Transverse colon (tissue), 4 donors: Measurements from ENCODE around the gene TRIM44.

ENCODE experiments used
- CTCF ChIP-seq, 5 experiments: fragments of 200-600 bp in 3 of 5; fragments of 450-650 bp in 2 of 5; sonication (generic) in 3 of 5; IDR thresholded peaks; 1 replicate in 2 of 5; 2 replicates in 3 of 5; pipeline ENCODE4 v1.5.1; 2016 to 2017; ENCODE audit warnings: antibody characterized with exemption in 5 of 5, inconsistent platforms in 3 of 5, mild to moderate bottlenecking in 2 of 5, moderate library complexity in 1 of 5
- EP300 ChIP-seq: sonication (generic); formaldehyde crosslinking; IDR thresholded peaks from one replicate; pipeline ENCODE4 v1.6.1; 2017; ENCODE audit warnings: antibody characterized with exemption, low read depth
- POLR2A ChIP-seq: fragments of 450-650 bp; IDR thresholded peaks from one replicate; pipeline ENCODE4 v1.6.1; 2016; ENCODE audit warnings: antibody characterized with exemption, mild to moderate bottlenecking, moderate library complexity
- POLR2AphosphoS5 ChIP-seq, 3 donors: sonication (generic); formaldehyde crosslinking; IDR thresholded peaks; one replicate each; pipeline ENCODE4 v1.6.1; 2016; ENCODE audit warnings: antibody characterized with exemption in 3 of 3

DNA sequence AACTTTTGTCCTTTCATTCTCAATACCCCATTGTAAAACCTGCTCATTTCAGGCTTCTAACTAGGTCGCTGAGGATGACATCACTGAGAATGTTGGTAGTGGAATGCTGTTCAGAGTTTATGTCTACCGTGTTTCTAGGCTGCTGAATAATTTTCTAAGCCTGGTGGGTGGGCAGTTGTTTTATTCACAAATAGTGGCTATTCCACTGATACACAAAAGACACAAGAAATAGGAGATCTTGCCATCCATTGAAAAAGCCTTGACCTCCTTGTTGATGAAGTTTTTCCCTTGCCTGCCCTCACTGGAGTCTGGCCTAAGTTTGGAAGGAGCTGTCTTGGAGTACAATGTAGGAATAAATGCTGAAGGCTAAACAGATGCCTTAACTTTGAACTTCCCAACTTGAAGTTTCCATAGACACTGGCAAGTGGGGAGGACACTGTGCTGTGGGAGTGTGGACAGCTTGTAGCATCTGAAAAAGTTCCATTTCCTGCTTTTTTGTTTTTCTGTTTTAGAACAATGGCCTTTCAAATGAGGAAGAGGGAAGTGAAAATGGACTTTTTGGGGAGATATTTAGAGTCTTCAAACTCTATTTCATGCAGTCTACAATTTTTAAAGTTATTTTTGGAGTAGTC lies 59.2 kb downstream of the TRIM44 start:
- TF ChIP-seq CTCF (IDR thresholded peaks at IDR 0.05), result no peak
- no peak for TF ChIP-seq POLR2A
- TF ChIP-seq EP300, result no peak
- no peak for TF ChIP-seq POLR2AphosphoS5 (IDR thresholded peaks at IDR 0.05)
